HG03196 (cell line): ENCODE data around the gene FAHD2A.
"Not testable (repeated sequence)": the region's sequence is repeated elsewhere in the genome, so short reads cannot be mapped to it uniquely, and the experiment has no call there.

Experiments used
- ATAC-seq: cut with Tn5 transposase; IDR thresholded peaks from one replicate; pipeline ENCODE4 v1.9.1; 2021; ENCODE audit not compliant: unreplicated experiment

The FAHD2A gene

GRCh38 chr2:95375532-95376150 is 26.9 kb upstream of the FAHD2A start:
- ATAC-seq = no peak

DNA sequence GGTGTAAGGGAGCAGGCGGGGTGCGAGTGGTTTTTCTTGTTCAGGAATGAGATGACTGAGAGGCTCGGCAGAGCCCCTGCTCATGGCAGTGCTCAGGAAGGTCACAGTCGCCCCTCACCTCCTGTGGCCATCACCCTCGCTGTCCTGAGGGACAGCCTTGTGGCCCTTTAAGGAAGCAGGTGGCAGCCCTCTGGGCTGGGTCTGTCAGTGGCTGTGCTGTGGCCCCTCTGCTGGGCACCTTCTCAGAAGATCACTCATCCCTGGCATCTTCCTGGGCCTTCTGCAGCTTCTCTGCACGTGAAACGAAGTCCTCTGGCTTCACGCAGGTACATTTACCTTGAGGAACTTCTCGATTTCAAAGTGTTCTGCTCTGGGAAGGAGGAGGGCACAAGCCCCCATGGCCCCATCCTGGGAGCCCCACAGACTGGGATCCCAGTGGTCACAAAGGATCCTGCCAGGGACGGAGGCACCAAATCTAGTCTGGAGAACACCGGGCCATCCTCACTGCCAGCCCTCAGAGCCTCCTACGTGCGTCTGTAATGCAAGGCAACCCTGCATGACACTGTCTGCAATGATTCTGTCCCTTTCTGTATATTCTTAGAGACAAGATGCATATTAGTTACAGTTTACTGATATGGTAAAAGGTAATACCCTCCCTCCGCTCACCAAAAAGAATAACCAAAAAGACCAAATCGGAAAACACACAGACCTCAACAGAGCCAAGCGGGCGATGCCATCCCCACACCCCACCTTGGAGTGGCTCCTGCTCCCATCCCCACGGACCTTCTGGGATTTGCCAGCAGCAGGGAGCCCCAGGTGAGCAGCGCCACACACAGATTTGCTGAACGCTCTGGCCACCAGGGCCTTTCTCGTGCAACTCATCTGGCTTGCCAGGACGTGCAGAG is 25.9 kb upstream of the FAHD2A start:
- ATAC-seq = no peak

GRCh38 chr2:95377216-95378123 is 25.0 kb upstream of the FAHD2A start:
- no peak for ATAC-seq

DNA sequence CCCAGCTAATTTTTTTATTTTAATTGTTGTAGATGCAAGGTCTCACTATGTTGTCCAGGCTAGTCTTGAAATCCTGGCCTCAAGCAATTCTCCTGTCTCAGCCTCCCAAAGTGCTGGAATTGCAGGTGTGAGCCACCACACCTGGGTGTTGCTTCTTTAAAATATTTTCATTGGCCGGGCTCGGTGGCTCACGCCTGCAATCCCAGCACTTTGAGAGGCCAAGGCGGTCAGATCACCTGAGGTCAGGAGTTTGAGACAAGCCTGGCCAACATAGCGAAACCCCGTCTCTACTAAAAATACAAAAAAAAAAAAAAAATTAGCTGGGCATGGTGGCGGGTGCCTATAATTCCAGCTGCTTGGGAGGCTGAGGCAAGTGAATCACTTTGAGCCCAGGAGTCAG is 24.2 kb upstream of the FAHD2A start:
- ATAC-seq = not testable (repeated sequence)

GRCh38 chr2:95379371-95379831 is 23.1 kb upstream of the FAHD2A start:
- ATAC-seq = no peak

DNA sequence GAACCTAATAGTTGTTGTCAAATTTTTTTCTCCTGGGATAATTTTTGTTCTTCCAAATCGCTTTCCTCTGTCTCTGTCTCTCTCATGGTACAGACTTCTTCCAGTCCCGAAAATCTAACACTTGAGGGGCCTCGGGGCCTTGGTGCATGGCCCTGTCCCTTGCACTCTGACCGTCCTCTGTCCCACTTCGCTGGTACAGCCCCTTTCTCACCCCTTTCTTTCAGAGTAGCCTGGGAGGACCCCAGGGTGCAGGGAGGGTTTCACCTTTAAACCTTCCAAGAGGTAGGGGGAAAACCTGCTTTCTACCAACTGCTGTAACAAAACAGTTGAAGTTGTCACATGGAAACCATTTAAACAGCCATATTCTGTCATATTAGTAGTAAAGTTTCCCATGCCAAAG is 22.2 kb upstream of the FAHD2A start:
- ATAC-seq = no peak

- ATAC-seq = no peak
Measured at GRCh38 chr2:95380731-95381130, 21.8 kb upstream of the FAHD2A start.

DNA sequence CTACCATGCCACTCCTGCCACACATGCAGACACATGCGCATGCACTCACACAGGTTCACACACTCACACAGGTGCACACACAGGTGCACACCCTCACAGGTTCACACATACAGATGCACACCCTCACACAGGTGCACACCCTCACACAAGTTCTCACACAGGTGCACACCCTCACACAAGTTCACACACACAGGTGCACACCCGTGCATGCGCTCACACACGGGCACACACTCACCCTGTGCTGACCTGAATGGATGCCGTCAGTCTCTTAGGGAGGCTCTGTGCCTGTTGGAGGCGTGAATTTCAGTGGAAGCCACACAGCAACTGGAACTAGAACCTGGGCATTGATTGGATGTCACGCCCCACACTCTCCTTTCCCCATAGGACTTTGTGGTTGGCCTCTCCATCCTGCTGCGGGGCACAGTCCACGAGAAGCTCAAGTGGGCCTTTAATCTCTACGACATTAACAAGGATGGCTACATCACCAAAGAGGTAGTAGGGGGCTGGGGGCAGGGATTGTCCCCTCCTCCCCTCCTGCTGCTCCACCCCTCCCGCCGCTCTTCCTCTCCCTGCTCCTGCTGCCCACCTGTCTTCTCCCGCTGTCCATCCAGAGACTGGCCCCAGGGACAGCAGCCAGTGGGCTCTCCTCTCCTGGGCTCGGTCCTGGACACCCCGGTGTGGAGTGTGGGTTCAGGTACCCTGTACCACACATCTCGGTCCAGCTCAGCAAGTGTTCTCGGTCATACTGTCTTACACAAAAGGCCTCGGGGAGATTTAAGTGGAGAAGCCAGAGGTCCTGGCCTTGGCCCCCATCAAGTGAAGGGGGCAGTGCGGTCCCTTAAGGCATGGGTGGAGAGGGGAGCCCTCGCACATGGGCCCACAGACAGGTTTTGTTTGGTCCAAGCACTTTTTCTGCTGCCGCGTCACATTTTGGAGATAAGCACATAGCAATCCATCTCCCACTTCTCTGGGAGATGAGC is 21.0 kb upstream of the FAHD2A start:
- no peak for ATAC-seq

- ATAC-seq = no peak
Measured at GRCh38 chr2:95382192-95382591, 20.3 kb upstream of the FAHD2A start.

DNA sequence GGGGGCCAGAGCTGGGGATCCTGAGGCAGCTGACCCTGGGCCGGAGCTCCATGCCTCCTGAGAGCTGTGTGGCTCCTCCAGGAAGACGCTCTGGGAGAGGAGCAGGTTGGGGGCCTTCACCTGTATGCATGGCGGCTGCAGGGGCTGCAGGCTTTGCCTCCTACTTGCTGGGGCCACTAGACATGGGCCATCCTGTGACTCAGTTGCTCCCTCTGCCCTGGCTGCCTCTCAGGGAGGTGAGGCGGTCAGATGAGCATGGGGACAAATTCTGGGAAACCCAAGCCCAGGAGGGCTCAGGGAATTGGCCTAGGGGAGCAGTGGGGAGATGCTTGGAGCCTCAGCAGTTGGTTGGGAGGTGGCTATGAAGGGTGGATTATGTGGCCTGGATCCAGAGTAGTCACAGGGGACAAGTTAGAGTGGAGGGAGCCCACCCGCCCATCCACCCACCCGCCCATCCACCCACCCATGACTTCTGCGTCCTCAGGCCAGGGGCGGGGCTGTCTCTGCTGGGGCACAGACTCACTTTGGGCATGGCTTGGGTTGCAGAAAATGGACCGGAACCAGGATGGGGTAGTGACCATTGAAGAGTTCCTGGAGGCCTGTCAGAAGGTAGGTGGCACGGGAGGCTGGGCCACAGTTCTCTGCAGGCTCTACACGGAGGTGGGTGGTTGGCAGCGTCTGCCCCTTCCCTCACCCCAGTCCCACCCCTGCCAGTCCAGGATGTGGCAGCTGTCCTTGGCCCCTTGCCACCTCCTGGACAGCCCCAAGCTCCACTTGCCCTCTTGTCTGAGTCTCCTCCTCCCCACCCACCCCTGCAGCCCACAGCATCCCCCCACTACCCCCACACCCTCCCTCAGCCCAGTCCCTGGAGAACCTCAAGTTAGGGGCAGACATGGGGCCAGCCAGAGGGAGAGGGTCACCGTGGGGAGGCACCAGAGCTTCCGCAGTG is 19.5 kb upstream of the FAHD2A start:
- ATAC-seq = no peak

- no peak for ATAC-seq
Measured at GRCh38 chr2:95383635-95384027, 18.9 kb upstream of the FAHD2A start.

GRCh38 chr2:95384854-95385569 is 17.5 kb upstream of the FAHD2A start:
- ATAC-seq = no peak

DNA sequence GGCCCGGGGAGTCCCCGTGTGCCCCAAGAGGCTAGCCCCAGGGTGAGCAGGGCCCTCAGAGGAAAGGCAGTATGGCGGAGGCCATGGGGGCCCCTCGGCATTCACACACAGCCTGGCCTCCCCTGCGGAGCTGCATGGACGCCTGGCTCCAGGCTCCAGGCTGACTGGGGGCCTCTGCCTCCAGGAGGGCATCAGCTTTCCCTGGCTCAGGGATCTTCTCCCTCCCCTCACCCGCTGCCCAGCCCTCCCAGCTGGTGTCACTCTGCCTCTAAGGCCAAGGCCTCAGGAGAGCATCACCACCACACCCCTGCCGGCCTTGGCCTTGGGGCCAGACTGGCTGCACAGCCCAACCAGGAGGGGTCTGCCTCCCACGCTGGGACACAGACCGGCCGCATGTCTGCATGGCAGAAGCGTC is 16.9 kb upstream of the FAHD2A start:
- no peak for ATAC-seq

GRCh38 chr2:95386031-95386430 is 16.5 kb upstream of the FAHD2A start:
- no peak for ATAC-seq

- no peak for ATAC-seq
Measured at GRCh38 chr2:95387358-95387757, 15.2 kb upstream of the FAHD2A start.

DNA sequence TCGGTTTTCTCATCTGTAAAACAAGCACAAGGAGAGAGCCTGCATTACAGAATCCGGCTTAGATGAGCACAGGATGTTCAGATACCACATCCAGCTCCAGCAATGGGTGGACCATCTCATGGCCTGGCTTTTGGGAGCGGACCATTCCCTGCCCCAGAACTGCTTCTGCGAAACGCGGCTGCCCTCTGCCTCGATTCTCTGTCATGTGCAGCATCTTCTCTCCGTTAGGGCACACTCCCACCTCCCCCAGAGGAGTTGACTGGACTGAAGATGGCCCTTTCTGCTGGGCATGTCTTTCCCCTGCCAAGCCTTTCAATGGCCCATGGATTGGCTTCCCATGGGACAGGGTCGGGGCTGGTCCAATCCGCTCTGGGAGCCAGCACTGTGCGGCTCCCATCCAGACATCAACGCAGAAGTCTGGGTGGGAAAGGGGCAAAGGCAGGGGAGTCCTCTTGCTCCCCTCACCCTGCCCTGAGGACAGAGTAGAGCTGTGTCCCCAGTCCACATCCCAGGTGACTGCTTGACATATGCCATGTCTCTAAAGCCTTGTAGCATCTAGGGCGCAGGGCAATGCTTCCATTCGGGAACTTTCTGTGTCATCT is 14.3 kb upstream of the FAHD2A start:
- no peak for ATAC-seq

GRCh38 chr2:95388856-95389244 is 13.7 kb upstream of the FAHD2A start:
- ATAC-seq = no peak
